GM12875 (cell line): ENCODE data around the gene GMCL2.
A peak's percentile ranks its signal among the peaks of the same experiment; 100 is the strongest.

Experiments used
- H3K4me3 ChIP-seq: one replicate; pipeline ENCODE4 v1.5.1; 2011; ENCODE audit warnings: low read depth, low read length, control low read depth
- CTCF ChIP-seq: IDR thresholded peaks from 2 replicates; pipeline ENCODE4 v1.5.1; 2011; ENCODE audit warnings: low read depth, mild to moderate bottlenecking, control low read depth, inconsistent platforms, low read length, moderate library complexity, borderline replicate concordance; ENCODE audit not compliant: insufficient read depth

GMCL2 gene

GRCh38 chr5:178150977-178151734 lies 36.0 kb downstream of the GMCL2 start:
- no peak for TF ChIP-seq CTCF
- H3K4me3 ChIP-seq: no peak overlapping the region

- no peak for TF ChIP-seq CTCF
- no peak overlapping the region for H3K4me3 ChIP-seq
These were observed 37.8 kb downstream of the GMCL2 start for GRCh38 chr5:178149199-178149932.

- TF ChIP-seq CTCF: no peak
- no peak overlapping the region for H3K4me3 ChIP-seq
These were observed 39.8 kb downstream of the GMCL2 start for GRCh38 chr5:178147406-178147805.

- TF ChIP-seq CTCF: peak; percentile 89
- H3K4me3 ChIP-seq: no peak overlapping the region
These were observed 41.0 kb downstream of the GMCL2 start for GRCh38 chr5:178145965-178146820.

- no peak for TF ChIP-seq CTCF
These were observed 43.3 kb downstream of the GMCL2 start for GRCh38 chr5:178143901-178144300.

GRCh38 chr5:178143246-178143645 lies 43.9 kb downstream of the GMCL2 start:
- H3K4me3 ChIP-seq: no peak overlapping the region
- no peak for TF ChIP-seq CTCF

More at GRCh38 chr5:178143901-178144300, 43.3 kb downstream of the GMCL2 start:
- H3K4me3 ChIP-seq: no peak overlapping the region
